H9 (cell line): ENCODE results near the gene CYP21A2. TPM values are rescaled to one million over a fixed set of nuclear protein-coding genes. Genes with fewer than 3 reads are reported as not detected.
"Not testable (repeated sequence)": the region's sequence is repeated elsewhere in the genome, so short reads cannot be mapped to it uniquely, and the experiment has no call there.

ENCODE experiments used
- DNase-seq: peaks from one replicate; pipeline ENCODE4 v3.0.0-alpha.2; 2017
- H2AFZ ChIP-seq: one replicate; pipeline ENCODE4 v1.6.1; 2013; ENCODE audit warnings: mild to moderate bottlenecking, low read length, control low read depth, moderate library complexity
- H2AK5ac ChIP-seq: 2 replicates; pipeline ENCODE4 v1.6.1; 2013; ENCODE audit warnings: low read length, control low read depth, mixed read lengths; ENCODE audit not compliant: insufficient read length
- H2BK120ac ChIP-seq: one replicate; pipeline ENCODE4 v1.6.1; 2013; ENCODE audit warnings: low read depth, mild to moderate bottlenecking, low read length, control low read depth, inconsistent platforms; ENCODE audit not compliant: poor library complexity, severe bottlenecking
- H2BK12ac ChIP-seq: 2 replicates; pipeline ENCODE4 v1.6.1; 2013; ENCODE audit warnings: low read length, control low read depth, mixed read lengths, low read depth; ENCODE audit not compliant: insufficient read length
- H2BK15ac ChIP-seq: 2 replicates; pipeline ENCODE4 v1.6.1; 2013; ENCODE audit warnings: low read depth, low read length, control low read depth
- H2BK20ac ChIP-seq: one replicate; pipeline ENCODE4 v1.6.1; 2013; ENCODE audit warnings: low read depth, mild to moderate bottlenecking, low read length, control low read depth, inconsistent platforms; ENCODE audit not compliant: poor library complexity, severe bottlenecking
- H2BK5ac ChIP-seq: 2 replicates; pipeline ENCODE4 v1.6.1; 2013; ENCODE audit warnings: low read length, control low read depth, mixed read lengths; ENCODE audit not compliant: insufficient read length
- H3K14ac ChIP-seq: 2 replicates; pipeline ENCODE4 v1.6.1; 2013; ENCODE audit warnings: low read length, control low read depth; ENCODE audit not compliant: insufficient read depth
- H3K18ac ChIP-seq: 2 replicates; pipeline ENCODE4 v1.6.1; 2013; ENCODE audit warnings: low read depth, mild to moderate bottlenecking, mixed read lengths, low read length, control low read depth; ENCODE audit not compliant: insufficient read length
- H3K23ac ChIP-seq: 2 replicates; pipeline ENCODE4 v1.6.1; 2013; ENCODE audit warnings: low read length, control low read depth, mixed read lengths, low read depth; ENCODE audit not compliant: insufficient read length
- H3K23me2 ChIP-seq: 2 replicates; pipeline ENCODE4 v1.6.1; 2013; ENCODE audit warnings: low read depth, mild to moderate bottlenecking, mixed read lengths, low read length, control low read depth; ENCODE audit not compliant: insufficient read length, poor library complexity, severe bottlenecking
- H3K27ac ChIP-seq: 2 replicates; pipeline ENCODE4 v1.5.1; 2013; ENCODE audit warnings: low read length, control low read depth, mixed read lengths, low read depth; ENCODE audit not compliant: insufficient read length
- H3K27me3 ChIP-seq: 2 replicates; pipeline ENCODE4 v1.6.1; 2013; ENCODE audit warnings: low read length, control low read depth, inconsistent platforms; ENCODE audit not compliant: insufficient read depth
- H3K4ac ChIP-seq: 2 replicates; pipeline ENCODE4 v1.6.1; 2013; ENCODE audit warnings: low read depth, mild to moderate bottlenecking, control low read depth, inconsistent platforms, low read length, moderate library complexity
- H3K4me1 ChIP-seq: 2 replicates; pipeline ENCODE4 v1.6.1; 2013; ENCODE audit warnings: low read length, control low read depth, inconsistent platforms; ENCODE audit not compliant: insufficient read depth
- H3K4me2 ChIP-seq: 2 replicates; pipeline ENCODE4 v1.6.1; 2013; ENCODE audit warnings: low read length, control low read depth, mixed read lengths; ENCODE audit not compliant: insufficient read length, insufficient read depth
- H3K56ac ChIP-seq: 2 replicates; pipeline ENCODE4 v1.6.1; 2013; ENCODE audit warnings: low read depth, mild to moderate bottlenecking, mixed read lengths, low read length, control low read depth; ENCODE audit not compliant: insufficient read length
- H3K79me1 ChIP-seq: 2 replicates; pipeline ENCODE4 v1.6.1; 2013; ENCODE audit warnings: low read depth, mild to moderate bottlenecking, moderate library complexity, low read length, control low read depth, inconsistent platforms; ENCODE audit not compliant: insufficient read depth, poor library complexity, severe bottlenecking
- H3K79me2 ChIP-seq: 2 replicates; pipeline ENCODE4 v1.6.1; 2013; ENCODE audit warnings: low read length, control low read depth, inconsistent platforms; ENCODE audit not compliant: insufficient read depth
- H3K9ac ChIP-seq: 2 replicates; pipeline ENCODE4 v1.6.1; 2013; ENCODE audit warnings: low read length, control low read depth, mixed read lengths; ENCODE audit not compliant: insufficient read length; ENCODE audit errors: extremely low read depth
- H3K9me3 ChIP-seq: one replicate; pipeline ENCODE4 v1.6.1; 2013; ENCODE audit warnings: low read depth, low read length, inconsistent platforms; ENCODE audit not compliant: control insufficient read depth
- H3T11ph ChIP-seq: one replicate; pipeline ENCODE4 v1.6.1; 2013; ENCODE audit warnings: mild to moderate bottlenecking, low read length, control low read depth, inconsistent platforms
- H4K20me1 ChIP-seq: one replicate; pipeline ENCODE4 v1.6.1; 2013; ENCODE audit not compliant: control insufficient read depth, insufficient read length, insufficient read depth
- H4K5ac ChIP-seq: 2 replicates; pipeline ENCODE4 v1.6.1; 2013; ENCODE audit warnings: low read depth, mild to moderate bottlenecking, mixed read lengths, low read length, control low read depth; ENCODE audit not compliant: insufficient read length
- H4K8ac ChIP-seq: replicated peaks from 2 replicates; pipeline ENCODE4 v1.6.1; 2013; ENCODE audit warnings: low read length, control low read depth, mixed read lengths, low read depth; ENCODE audit not compliant: insufficient read length
- H4K91ac ChIP-seq: 2 replicates; pipeline ENCODE4 v1.6.1; 2013; ENCODE audit warnings: low read depth, mild to moderate bottlenecking, moderate library complexity, mixed read lengths, low read length, control low read depth; ENCODE audit not compliant: insufficient read length
- H3K27ac Mint-ChIP-seq, 3 experiments: 2 replicates in 2 of 3; 3 replicates in 1 of 3; pipeline ENCODE4 v1.8.0; 2020 to 2021; ENCODE audit warnings: mixed read lengths in 3 of 3, mild to moderate bottlenecking in 1 of 3, moderate library complexity in 1 of 3
- H3K27me3 Mint-ChIP-seq: 2 replicates; pipeline ENCODE4 v1.8.0; 2021; ENCODE audit warnings: low read depth, mild to moderate bottlenecking, moderate library complexity, mixed read lengths
- H3K36me3 Mint-ChIP-seq, 3 experiments: 2 replicates in 2 of 3; 3 replicates in 1 of 3; pipeline ENCODE4 v1.8.0; 2020 to 2021; ENCODE audit warnings: low read depth in 3 of 3, mixed read lengths in 3 of 3; ENCODE audit not compliant: insufficient read depth in 1 of 3
- H3K4me1 Mint-ChIP-seq, 2 experiments: 2 replicates each; pipeline ENCODE4 v1.8.0; 2020; ENCODE audit warnings: mixed read lengths in 2 of 2
- H3K4me3 Mint-ChIP-seq, 2 experiments: 2 replicates in 1 of 2; 3 replicates in 1 of 2; pipeline ENCODE4 v1.8.0; 2020 to 2021; ENCODE audit warnings: mild to moderate bottlenecking in 2 of 2, mixed read lengths in 2 of 2, moderate library complexity in 1 of 2
- H3K9me3 Mint-ChIP-seq, 2 experiments: 2 replicates in 1 of 2; 3 replicates in 1 of 2; pipeline ENCODE4 v1.8.0; 2020; ENCODE audit warnings: mild to moderate bottlenecking in 2 of 2, mixed read lengths in 2 of 2, moderate library complexity in 1 of 2
- WGBS: extraction: QIAGEN DNeasy Blood & Tissue Kit; methylation state at CpG from one replicate; pipeline ENCODE4 v1.1.7; 2013; ENCODE audit warnings: missing lambda C conversion rate, low lambda C conversion rate, mixed read lengths; ENCODE audit not compliant: insufficient read length; ENCODE audit errors: extremely low coverage; 5-methylcytosine and 5-hydroxymethylcytosine counted together
- total RNA-seq: library from RNA; stranded (reverse); gene quantifications from 2 replicates; pipeline ENCODE4 v1.2.1, GENCODE V29; 2021

CYP21A2 gene
- total RNA-seq, 1 experiment from 2014 or later, result not detected

DNA sequence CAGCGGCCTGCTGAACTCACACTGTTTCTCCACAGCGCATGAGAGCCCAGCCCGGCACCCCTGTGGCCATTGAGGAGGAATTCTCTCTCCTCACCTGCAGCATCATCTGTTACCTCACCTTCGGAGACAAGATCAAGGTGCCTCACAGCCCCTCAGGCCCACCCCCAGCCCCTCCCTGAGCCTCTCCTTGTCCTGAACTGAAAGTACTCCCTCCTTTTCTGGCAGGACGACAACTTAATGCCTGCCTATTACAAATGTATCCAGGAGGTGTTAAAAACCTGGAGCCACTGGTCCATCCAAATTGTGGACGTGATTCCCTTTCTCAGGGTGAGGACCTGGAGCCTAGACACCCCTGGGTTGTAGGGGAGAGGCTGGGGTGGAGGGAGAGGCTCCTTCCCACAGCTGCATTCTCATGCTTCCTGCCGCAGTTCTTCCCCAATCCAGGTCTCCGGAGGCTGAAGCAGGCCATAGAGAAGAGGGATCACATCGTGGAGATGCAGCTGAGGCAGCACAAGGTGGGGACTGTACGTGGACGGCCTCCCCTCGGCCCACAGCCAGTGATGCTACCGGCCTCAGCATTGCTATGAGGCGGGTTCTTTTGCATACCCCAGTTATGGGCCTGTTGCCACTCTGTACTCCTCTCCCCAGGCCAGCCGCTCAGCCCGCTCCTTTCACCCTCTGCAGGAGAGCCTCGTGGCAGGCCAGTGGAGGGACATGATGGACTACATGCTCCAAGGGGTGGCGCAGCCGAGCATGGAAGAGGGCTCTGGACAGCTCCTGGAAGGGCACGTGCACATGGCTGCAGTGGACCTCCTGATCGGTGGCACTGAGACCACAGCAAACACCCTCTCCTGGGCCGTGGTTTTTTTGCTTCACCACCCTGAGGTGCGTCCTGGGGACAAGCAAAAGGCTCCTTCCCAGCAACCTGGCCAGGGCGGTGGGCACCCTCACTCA lies 1.4 kb downstream of the CYP21A2 start:
- H3K27ac Mint-ChIP-seq, result peak overlapping the region in 1 of 3 experiments; percentile 76; a peak in 1 of 7 replicates
- H3K27me3 ChIP-seq, H3K4me1 ChIP-seq, H3K4ac ChIP-seq, H3K23ac ChIP-seq, H3K4me3 Mint-ChIP-seq, H3K79me1 ChIP-seq, H3K27ac ChIP-seq, H2BK120ac ChIP-seq, H3K4me2 ChIP-seq, H4K91ac ChIP-seq, H3K79me2 ChIP-seq, H3K18ac ChIP-seq, H3K9me3 ChIP-seq, H3K14ac ChIP-seq, H2BK15ac ChIP-seq, H3K23me2 ChIP-seq, H4K8ac ChIP-seq, DNase-seq, H3K36me3 Mint-ChIP-seq, H3K4me1 Mint-ChIP-seq, H2AFZ ChIP-seq, H2BK12ac ChIP-seq, H4K5ac ChIP-seq, H3K9ac ChIP-seq, H2BK20ac ChIP-seq, H3T11ph ChIP-seq, H2AK5ac ChIP-seq, H4K20me1 ChIP-seq, H3K9me3 Mint-ChIP-seq, H3K56ac ChIP-seq, H3K27me3 Mint-ChIP-seq, H2BK5ac ChIP-seq: not testable (repeated sequence)
- WGBS, result no CpG with 5 or more reads among the region's 24 CpGs

GRCh38 chr6:32040299-32041049 lies 2.3 kb downstream of the CYP21A2 start:
- H3K27me3 ChIP-seq, H3K9ac ChIP-seq, H3K23me2 ChIP-seq, H3K14ac ChIP-seq, H2BK120ac ChIP-seq, H4K5ac ChIP-seq, H3K27ac Mint-ChIP-seq, H3K4me3 Mint-ChIP-seq, H3K56ac ChIP-seq, H3K23ac ChIP-seq, H4K8ac ChIP-seq, H3K18ac ChIP-seq, H4K20me1 ChIP-seq, H3K9me3 ChIP-seq, H2BK20ac ChIP-seq, H2AFZ ChIP-seq, DNase-seq, H4K91ac ChIP-seq, H3K4me1 Mint-ChIP-seq, H2BK12ac ChIP-seq, H3K79me2 ChIP-seq, H3K79me1 ChIP-seq, H3T11ph ChIP-seq, H2BK5ac ChIP-seq, H3K4me2 ChIP-seq, H3K9me3 Mint-ChIP-seq, H3K27ac ChIP-seq, H3K36me3 Mint-ChIP-seq, H3K27me3 Mint-ChIP-seq, H2AK5ac ChIP-seq, H3K4me1 ChIP-seq, H2BK15ac ChIP-seq, H3K4ac ChIP-seq: not testable (repeated sequence)
- no CpG with 5 or more reads among the region's 43 CpGs for WGBS
